ENCODE data around the gene LIX1L. TPM values are rescaled to one million over a fixed set of nuclear protein-coding genes. Genes with fewer than 3 reads are reported as not detected.

Gene LIX1L
- total RNA-seq, 1 donor from 2014 or later, result 13.6 TPM

- H3K36me3 ChIP-seq, result no peaks in the 10 kb centered on the region
- H3K4me2 ChIP-seq, result no peak overlapping the region
- no peak overlapping the region for H2AFZ ChIP-seq (replicated peaks)
- H3K9me3 ChIP-seq (ENCODE audit: low read depth), result no peaks in the 10 kb centered on the region
- Mint-ChIP-seq H3K36me3 (peaks cover 10% of the 10 kb centered on the region), H3K27me3 (ENCODE audit: insufficient read depth, low read depth) (no peaks in the 10 kb centered on the region), H3K9me3 (no peaks in the 10 kb centered on the region), H3K27ac (no peak overlapping the region), H3K4me1 (peaks cover 46% of the 10 kb centered on the region), H3K4me3 (no peak overlapping the region)
- no peak overlapping the region for H3K4me3 ChIP-seq
- H3K9ac ChIP-seq, result no peak overlapping the region
- H3F3A ChIP-seq (ENCODE audit: low read depth), result peaks cover 8% of the 10 kb centered on the region
- H3K79me2 ChIP-seq (ENCODE audit: low read depth), result no peaks in the 10 kb centered on the region
- TF ChIP-seq EZH2 (IDR thresholded peaks at IDR 0.05) (no peak), EZH2phosphoT487 (IDR thresholded peaks at IDR 0.05) (no peak)
- TF ChIP-seq, protein P1, sequence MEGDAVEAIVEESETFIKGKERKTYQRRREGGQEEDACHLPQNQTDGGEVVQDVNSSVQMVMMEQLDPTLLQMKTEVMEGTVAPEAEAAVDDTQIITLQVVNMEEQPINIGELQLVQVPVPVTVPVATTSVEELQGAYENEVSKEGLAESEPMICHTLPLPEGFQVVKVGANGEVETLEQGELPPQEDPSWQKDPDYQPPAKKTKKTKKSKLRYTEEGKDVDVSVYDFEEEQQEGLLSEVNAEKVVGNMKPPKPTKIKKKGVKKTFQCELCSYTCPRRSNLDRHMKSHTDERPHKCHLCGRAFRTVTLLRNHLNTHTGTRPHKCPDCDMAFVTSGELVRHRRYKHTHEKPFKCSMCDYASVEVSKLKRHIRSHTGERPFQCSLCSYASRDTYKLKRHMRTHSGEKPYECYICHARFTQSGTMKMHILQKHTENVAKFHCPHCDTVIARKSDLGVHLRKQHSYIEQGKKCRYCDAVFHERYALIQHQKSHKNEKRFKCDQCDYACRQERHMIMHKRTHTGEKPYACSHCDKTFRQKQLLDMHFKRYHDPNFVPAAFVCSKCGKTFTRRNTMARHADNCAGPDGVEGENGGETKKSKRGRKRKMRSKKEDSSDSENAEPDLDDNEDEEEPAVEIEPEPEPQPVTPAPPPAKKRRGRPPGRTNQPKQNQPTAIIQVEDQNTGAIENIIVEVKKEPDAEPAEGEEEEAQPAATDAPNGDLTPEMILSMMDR (IDR thresholded peaks at IDR 0.05), result no peak
- H3K27me3 ChIP-seq, result peaks cover 26% of the 10 kb centered on the region
- peaks cover 5% of the 10 kb centered on the region for H3K4me1 ChIP-seq
- no peaks in the 10 kb centered on the region for H4K20me1 ChIP-seq (ENCODE audit: low read depth)
- no peak overlapping the region for H3K27ac ChIP-seq
- DNase-seq (ENCODE audit: low spot score), result no peak
These were observed 4.9 kb downstream of the LIX1L start for GRCh38 chr1:145952903-145953302.

DNA sequence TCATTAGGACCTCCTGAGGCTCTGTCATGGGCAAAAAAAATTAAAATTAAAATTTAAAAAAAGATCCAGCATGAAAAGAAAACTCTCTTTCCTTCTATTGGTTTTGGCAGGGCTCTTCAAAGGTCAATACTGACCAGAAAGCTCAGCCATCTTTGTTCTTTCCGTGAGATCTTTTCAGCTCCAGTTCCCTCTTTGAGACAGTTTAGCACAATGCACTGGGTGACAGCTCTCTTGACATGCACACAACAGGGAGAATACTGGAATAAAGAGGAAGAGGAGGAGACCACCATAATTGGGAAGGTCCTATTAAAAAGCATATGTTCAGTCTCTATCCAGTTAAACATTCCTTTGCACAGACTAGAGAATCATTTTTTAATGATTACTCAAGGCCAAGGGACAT is 6.3 kb downstream of the LIX1L start:
- Mint-ChIP-seq H3K27ac (peak overlapping the region; percentile 69), H3K4me1 (peaks cover 44% of the 10 kb centered on the region), H3K9me3 (no peaks in the 10 kb centered on the region), H3K4me3 (no peak overlapping the region), H3K27me3 (ENCODE audit: insufficient read depth, low read depth) (no peaks in the 10 kb centered on the region), H3K36me3 (peaks cover 15% of the 10 kb centered on the region)
- no peak for DNase-seq (ENCODE audit: low spot score)
- H2AFZ ChIP-seq (replicated peaks), result no peak overlapping the region
- no peaks in the 10 kb centered on the region for H3F3A ChIP-seq (ENCODE audit: low read depth)
- no peaks in the 10 kb centered on the region for H3K4me1 ChIP-seq
- H3K27ac ChIP-seq, result no peak overlapping the region
- H4K20me1 ChIP-seq (ENCODE audit: low read depth), result no peaks in the 10 kb centered on the region
- H3K4me3 ChIP-seq, result no peak overlapping the region
- H3K9ac ChIP-seq, result no peak overlapping the region
- no peaks in the 10 kb centered on the region for H3K79me2 ChIP-seq (ENCODE audit: low read depth)
- TF ChIP-seq, protein P1 (IDR thresholded peaks at IDR 0.05), result no peak
- no peak for TF ChIP-seq EZH2 (IDR thresholded peaks at IDR 0.05)
- TF ChIP-seq EZH2phosphoT487 (IDR thresholded peaks at IDR 0.05), result no peak
- no peaks in the 10 kb centered on the region for H3K36me3 ChIP-seq
- peaks cover 18% of the 10 kb centered on the region for H3K27me3 ChIP-seq
- H3K4me2 ChIP-seq, result no peak overlapping the region
- H3K9me3 ChIP-seq (ENCODE audit: low read depth), result no peaks in the 10 kb centered on the region

DNA sequence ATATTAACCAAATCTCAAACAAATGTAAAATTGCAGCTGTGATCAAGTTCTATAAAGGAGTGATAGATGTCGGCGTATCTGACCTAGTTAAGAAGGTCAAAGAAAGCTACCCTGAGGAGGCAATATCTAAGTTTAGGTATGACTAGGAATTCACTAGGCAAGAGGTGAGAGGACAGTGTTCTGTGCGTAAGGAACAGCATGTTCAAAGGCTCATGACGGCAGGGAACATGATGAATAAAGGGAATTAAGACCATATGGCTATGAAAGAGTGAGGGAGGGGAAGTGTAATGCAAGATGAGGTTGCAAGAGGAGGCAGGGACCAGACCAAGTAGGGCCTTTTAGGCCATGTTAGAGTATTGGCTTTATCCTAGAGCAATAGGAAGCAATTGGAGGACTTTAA is 8.6 kb downstream of the LIX1L start:
- no peak overlapping the region for H3K27ac Mint-ChIP-seq
- H3K4me3 Mint-ChIP-seq, result no peak overlapping the region
- H3K4me1 Mint-ChIP-seq, result peaks cover 28% of the 10 kb centered on the region

More for the DNA sequence above, 8.6 kb downstream of the LIX1L start:
- Histone ChIP-seq H3K27ac (no peak overlapping the region), H3K4me2 (no peak overlapping the region), H3F3A (ENCODE audit: low read depth) (no peaks in the 10 kb centered on the region), H3K79me2 (ENCODE audit: low read depth) (no peaks in the 10 kb centered on the region), H3K27me3 (no peaks in the 10 kb centered on the region), H3K9me3 (ENCODE audit: low read depth) (no peaks in the 10 kb centered on the region), H4K20me1 (ENCODE audit: low read depth) (no peaks in the 10 kb centered on the region), H3K4me3 (no peak overlapping the region), H3K4me1 (no peaks in the 10 kb centered on the region), H3K9ac (no peak overlapping the region), H3K36me3 (no peaks in the 10 kb centered on the region), H2AFZ (replicated peaks) (no peak overlapping the region)
- no peak for DNase-seq (ENCODE audit: low spot score)
- Mint-ChIP-seq H3K9me3 (no peaks in the 10 kb centered on the region), H3K36me3 (peaks cover 19% of the 10 kb centered on the region), H3K27me3 (ENCODE audit: insufficient read depth, low read depth) (no peaks in the 10 kb centered on the region)
- TF ChIP-seq EZH2 (IDR thresholded peaks at IDR 0.05) (no peak), EZH2phosphoT487 (IDR thresholded peaks at IDR 0.05) (no peak)
- TF ChIP-seq, protein P1 (IDR thresholded peaks at IDR 0.05), result no peak
